HG02678 (cell line): ENCODE results near the gene CCDC122.

Experiments
- ATAC-seq: cut with Tn5 transposase; IDR thresholded peaks from one replicate; pipeline ENCODE4 v1.9.1; 2021; ENCODE audit warnings: mild to moderate bottlenecking, moderate library complexity; ENCODE audit not compliant: unreplicated experiment

Gene CCDC122

GRCh38 chr13:43805071-43805468, 74.5 kb downstream of the CCDC122 start:
- ATAC-seq = no peak

DNA sequence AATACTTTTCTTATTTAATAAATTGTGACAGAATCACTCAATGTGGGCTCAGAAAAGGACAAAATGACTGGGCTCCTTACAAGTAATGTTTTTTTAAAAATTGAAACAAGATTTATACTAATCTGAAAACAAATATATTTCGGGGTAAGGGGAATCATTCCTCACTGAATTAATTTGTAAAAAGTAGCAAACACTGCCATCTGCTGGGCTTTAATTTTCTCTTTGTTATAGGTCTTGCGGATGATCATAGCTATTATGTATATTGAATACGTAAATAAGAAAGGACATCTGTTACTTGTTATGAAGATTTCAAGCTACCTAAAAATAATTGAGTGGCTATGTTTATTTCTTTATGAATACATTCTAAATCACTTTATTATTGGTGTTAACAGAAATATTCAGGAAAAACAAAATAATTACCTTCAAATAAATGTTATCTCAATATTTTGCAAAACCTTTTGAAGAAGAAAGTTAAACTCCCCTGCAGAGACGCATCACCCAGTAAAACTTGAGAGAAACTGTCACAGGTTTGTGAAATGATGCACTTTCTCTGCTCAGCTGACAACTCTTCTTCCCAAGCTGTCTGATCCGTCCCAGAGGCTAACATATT, 75.0 kb downstream of the CCDC122 start:
- peak; percentile 45 for ATAC-seq

DNA sequence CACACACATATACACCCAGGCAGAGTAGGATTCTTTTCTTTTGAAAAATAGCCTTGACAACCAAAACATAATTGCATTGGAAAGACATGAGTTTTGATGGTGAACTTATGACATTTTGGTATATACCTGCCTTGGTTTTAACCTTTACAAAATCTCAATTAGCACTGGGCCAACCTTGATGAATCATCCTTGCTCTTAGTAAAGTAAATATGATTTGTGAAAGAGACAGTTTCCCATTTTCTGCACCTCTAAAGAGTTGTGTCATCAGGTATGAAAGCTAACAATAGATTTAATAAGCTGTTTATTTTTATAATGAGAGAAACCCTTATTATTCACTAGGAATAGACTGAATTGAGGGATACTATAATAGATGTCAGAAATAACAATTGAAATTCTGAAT, 77.0 kb downstream of the CCDC122 start:
- ATAC-seq = no peak

DNA sequence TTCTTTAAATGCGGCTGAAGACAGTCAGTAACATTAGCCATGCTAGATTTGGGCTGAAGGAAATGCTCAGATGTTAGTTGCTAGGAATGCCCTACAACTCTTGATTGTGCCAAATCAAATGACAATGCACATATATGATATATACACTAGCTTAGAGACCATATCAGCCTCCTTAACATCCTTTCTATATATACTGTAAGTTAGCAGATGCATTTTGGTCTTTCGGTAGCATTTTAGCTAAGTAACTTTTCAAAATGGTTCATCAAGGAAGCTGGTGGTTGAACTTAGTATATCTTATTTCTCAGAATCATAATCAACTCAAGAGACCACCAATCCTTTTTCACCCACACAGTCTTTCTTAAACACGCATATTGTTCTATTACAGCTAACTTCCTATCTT, 78.7 kb downstream of the CCDC122 start:
- ATAC-seq = no peak

DNA sequence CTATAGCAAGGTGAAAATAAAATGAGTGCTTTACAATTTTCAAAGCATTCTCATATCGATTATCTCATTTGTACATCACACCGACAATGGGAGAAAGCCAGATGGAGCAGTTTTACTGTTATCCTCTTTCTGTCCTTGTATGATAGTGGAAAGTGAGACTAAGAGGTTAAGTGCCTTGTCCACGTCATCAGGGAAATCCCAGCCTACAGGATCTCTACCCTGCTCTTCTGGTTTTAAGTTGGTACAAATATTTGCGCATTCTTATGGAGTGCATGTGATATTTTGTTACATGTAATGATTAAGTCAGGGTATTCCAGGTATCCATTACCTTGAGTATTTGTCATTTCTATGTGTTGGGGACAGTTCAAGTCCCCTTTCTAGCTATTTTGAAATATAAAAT, 80.3 kb downstream of the CCDC122 start:
- no peak for ATAC-seq

DNA sequence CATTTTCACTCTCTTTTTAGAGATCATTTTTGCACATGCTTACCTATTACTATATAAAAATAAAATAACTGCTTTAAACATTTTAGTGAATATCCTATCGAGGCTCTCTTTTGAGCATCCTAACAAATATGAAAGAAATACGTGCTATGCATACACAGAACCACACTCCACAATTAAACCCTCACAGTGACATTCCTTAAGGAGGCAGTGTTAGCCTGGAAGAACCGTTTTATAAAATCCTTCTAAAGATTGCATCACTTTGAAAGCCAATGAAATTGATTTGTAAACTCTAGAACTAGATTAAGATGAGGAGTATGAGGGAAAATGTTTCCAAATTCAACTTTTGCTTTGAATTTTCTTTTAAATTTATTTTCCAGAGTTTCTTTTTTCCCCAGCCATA, 81.7 kb downstream of the CCDC122 start:
- ATAC-seq = no peak

- no peak for ATAC-seq
Observed at GRCh38 chr13:43797159-43797558, 82.4 kb downstream of the CCDC122 start.

GRCh38 chr13:43794416-43794815, 85.1 kb downstream of the CCDC122 start:
- ATAC-seq = no peak

DNA sequence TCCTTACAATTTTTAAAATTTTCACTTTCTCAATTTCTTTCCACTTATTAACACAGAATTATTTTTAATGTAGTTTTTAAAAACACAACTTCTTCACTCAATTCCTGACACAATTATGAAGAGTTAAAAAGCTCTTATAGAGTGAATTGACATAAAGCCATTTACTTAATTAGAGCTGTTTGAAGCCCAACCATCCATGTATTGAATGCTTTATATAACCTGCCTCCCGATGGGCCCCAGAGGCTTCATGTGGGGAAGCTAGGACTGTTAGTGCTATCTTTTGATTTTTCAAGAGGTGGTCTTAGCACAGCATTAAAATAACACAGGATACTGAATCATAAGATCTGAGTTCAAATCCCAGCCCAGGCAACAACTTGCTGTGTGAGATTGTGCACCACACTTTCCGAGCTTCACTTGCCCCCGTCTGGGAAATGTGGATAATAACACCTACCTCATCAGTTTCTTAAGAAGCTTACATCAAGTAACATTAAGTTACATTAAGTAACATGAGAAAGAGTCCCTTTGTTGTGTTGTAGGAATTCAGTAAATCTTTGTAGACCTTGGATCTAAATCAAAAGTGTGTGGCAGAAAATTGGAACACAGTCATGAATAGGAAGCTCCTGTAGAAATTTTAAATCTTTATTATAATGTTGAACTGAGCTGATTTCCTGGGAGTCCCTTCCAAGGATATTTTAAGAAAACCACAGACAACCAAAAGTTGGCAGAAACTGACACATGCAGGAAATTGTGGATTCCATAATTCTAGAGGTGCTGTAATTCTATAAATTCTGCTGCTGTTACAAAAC, 87.3 kb downstream of the CCDC122 start:
- no peak for ATAC-seq

- no peak for ATAC-seq
Observed at GRCh38 chr13:43787997-43788396, 91.5 kb downstream of the CCDC122 start.

DNA sequence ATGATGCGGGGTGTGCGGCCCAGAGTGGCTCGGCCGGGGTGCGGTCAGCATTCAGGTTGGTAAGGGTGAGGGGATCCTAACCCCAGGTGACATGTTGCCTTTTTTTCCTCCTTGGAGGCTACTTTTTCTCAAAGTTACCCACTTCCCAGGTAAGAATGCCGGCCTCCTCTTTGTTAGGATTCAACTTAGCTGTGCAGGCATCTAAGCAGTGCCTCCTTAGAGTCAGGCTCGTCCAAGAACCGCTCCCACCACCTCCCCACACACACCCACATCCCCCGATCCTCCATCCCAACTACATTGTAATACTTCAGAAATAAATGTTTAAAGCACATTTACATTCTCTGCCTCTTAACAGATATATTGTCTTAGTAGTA, 92.0 kb downstream of the CCDC122 start:
- ATAC-seq = no peak

- peak; percentile 44 for ATAC-seq
Observed at GRCh38 chr13:43786766-43787517, 92.6 kb downstream of the CCDC122 start, which contains the start of gene ENOX1. Gene ENOX1 (minus strand): TSS chr13:43786972.

- peak; percentile 15 for ATAC-seq
Observed at GRCh38 chr13:43786472-43786765, 93.1 kb downstream of the CCDC122 start.
